GM18520 (cell line): ENCODE measurements around the gene AHSP.
"Not testable (repeated sequence)": the region's sequence is repeated elsewhere in the genome, so short reads cannot be mapped to it uniquely, and the experiment has no call there.

Experiments
- ATAC-seq: cut with Tn5 transposase; IDR thresholded peaks from one replicate; pipeline ENCODE4 v1.9.1; 2021; ENCODE audit not compliant: unreplicated experiment

AHSP gene

DNA sequence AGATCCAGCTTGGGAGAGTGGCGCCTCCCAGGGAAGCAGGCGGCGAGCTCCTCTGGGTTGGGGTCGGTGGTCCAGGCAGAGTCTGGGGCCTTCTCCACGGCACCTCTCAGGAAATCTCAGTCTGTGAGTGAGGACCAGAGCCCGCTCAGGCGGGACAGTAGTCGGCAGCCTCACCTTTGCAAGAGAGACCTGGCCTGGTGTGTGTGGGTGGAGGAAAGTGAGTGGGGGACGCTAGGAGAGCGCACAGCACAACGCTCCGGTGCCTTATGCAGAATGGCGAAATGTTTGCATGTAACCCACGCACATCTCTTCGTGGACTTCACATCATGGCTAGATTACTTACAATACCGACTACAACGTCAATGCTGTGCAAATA lies 2.2 kb downstream of the AHSP start:
- no peak for ATAC-seq

DNA sequence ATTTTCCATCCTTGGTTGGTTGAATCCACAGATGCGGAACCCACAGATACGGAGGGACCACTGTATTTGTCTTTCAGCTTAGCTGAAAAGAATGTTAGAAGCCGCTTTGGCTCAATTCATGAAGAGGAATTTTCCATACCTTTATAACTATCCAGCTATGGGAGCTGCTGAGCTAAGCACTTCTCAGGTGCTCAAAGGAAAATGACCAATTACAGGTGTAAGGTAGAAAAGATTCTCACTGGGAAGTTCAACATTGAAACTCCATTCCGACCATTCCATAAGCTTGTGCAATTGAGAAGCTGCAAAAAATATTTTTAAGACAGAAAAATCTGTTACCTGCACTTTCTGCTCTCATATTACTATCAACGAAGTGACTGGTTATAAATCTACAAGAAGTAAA lies 2.7 kb downstream of the AHSP start:
- no peak for ATAC-seq

DNA sequence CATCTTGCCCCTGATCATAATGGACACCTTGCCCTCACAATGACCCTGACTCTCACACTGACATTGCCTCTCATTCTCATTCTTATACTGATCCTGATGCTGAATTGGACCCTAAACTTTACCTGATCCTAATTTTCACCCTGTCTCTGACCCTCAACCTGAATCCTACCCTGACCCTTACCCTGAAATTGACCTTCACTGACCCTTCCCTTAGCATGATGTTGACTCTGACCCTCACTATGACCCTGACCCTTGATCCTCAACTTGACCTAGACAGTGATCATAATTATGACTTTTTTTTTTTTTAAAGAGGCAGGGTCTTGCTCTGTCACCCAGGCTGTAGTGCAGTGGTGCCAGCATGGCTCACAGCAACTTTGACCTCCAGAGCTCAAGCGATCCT lies 3.4 kb downstream of the AHSP start:
- no peak for ATAC-seq

DNA sequence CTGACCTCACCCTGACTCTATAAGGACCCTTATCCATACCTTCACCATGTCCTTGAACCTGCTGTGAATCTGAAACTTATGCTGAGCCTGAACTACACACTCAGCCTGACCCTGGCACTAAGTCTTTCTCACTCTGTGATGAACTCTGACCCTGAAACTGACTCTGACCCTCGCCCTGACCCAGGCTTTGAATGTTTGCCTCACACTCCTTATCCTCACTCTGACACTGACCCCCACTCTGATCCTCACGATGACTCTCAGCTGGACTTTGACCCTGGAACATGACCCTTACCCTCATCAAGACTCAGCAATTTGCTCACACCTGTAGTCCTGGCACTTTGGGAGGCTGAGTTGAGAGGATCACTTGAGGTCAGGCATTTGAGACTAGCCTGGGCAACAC lies 4.4 kb downstream of the AHSP start:
- ATAC-seq = no peak

GRCh38 chr16:31532896-31533295 lies 5.2 kb downstream of the AHSP start:
- ATAC-seq = no peak

- no peak for ATAC-seq
Observed at GRCh38 chr16:31535737-31536136, 8.0 kb downstream of the AHSP start.

- ATAC-seq = no peak
Observed at GRCh38 chr16:31536804-31537361, 9.2 kb downstream of the AHSP start.

DNA sequence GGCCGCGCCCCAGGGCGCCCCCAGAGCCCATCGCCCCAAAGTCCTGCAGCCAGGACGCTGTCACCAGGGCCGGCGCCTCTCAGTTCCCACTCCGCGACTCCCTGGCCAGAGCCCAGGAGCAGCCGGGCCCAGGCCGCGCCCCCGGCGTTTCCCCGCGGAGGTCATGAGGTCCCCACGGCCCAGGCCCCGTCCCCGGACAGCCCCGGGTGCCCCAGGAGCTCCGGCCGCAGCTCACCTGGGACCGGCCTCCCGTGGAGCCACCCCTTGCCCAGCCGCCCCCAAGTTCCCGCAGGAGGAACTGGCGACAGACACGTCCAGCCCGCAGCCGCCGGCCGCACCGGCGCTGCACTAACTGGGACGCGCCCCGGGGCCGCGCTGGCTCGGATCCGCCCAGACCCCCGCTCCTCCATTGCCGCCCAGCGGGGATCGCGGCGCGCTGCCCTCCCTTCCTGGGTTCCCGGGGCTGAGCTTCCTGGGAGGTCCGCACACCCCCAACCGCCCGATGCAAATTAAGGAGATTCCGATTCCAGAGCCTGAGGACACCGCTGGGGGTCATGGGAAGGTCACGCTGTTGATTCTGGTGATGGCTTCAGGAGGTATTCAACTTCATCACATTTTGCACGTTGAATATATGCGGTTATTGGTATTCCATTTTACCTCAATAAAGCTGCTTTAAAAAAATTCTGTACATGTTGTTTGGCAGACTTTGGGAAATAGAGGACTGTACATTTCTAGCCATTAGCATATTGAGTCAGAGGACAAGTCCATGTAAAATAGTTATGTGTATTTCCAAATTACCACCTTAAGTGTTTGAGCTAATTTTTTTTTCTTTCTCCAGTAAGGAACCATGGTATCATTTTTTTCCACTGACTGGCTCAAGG lies 9.9 kb downstream of the AHSP start:
- ATAC-seq = no peak

- ATAC-seq = not testable (repeated sequence)
Observed at GRCh38 chr16:31538243-31538598, 10.5 kb downstream of the AHSP start.

GRCh38 chr16:31539762-31540161 lies 12.1 kb downstream of the AHSP start:
- ATAC-seq = not testable (repeated sequence)

DNA sequence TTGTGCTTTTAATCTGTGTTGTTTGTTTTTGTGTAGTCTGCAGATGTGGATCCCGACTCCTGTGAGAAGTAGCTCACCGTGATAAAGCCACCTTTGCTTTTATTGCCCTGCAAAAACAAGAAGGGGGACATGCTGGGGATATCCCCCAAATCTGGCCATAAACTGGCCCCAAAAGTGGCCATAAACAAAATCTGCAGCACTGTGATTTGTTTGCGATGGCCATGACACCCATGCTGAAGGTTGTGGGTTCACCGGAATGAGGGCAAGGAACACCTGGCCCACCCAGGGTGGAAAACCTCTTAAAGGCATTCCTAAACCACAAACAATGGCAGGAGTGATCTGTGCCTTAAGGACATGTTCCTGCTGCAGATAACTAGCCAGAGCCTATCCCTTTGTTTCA lies 15.1 kb downstream of the AHSP start:
- no peak for ATAC-seq

DNA sequence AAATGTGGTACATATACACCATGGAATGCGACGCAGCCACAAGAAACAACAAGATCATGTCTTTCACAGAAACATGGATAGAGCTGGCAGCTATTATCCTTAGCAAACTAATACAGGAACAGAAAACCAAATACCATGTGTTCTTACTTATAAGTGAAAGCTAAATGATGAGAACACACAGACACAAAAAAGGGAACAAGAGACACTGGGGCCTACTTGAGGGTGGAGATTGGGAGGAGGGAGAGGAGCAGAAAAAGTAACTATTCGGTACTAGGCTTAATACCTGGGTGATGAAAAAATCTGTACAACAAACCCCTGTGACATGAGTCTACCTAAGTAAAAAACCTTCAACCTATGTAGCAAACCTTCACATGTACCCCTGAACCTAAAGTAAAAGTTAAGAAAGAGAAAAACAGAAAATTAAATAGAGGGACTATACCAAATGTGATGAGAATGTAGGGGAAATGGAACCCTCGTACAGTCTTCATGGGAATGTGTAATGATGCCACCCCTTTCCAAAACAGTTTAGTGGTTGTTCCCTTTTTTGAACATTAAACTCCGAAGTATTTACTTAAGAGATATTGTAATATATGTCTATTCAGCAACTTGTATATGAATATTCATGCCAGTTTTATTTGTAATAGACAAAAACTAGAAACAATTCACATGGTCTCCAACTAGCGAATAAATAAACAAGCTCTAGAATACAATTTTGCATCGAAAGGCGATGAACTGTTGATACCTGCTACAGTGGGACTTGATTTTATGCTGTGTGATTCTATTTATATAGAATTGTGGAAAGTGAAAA lies 33.9 kb downstream of the AHSP start:
- ATAC-seq = no peak

GRCh38 chr16:31568577-31569359 lies 41.1 kb downstream of the AHSP start:
- no peak for ATAC-seq

DNA sequence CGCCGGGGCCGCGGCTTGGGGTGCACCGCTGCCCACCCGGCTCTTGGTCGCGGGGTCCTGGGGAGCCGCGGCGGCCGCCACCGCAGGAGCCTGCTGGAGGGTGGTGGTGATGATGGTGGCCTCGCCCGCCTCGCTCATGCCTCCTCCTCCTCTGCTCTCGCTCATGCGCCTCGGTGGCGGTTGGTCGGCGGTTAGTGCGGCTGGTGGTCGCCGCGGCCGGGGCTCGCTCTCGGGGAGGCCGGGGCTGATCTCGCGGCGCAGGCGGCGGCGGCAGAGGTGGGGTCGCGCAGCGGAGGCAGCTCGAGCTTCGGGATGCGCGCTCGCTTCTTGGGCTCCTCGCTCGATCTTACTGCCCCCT lies 41.6 kb downstream of the AHSP start:
- no peak for ATAC-seq

DNA sequence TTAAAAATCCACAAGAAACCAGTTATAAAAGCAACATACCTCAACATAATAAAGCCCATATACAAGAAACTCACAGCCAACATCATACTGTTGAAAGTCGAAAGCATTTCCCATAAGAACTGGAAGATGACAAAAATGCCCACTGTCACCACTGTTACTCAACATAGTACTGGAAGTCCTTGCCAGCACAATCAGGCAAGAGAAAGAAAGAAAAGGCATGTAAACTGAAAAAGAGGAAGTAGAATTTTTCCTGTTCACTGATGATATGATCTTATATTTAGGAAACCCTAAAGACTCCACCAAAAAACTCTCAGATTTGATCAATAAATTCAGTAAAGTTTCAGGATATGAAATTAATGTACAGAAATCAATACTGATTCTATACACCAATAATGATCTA lies 45.1 kb downstream of the AHSP start:
- ATAC-seq = no peak

DNA sequence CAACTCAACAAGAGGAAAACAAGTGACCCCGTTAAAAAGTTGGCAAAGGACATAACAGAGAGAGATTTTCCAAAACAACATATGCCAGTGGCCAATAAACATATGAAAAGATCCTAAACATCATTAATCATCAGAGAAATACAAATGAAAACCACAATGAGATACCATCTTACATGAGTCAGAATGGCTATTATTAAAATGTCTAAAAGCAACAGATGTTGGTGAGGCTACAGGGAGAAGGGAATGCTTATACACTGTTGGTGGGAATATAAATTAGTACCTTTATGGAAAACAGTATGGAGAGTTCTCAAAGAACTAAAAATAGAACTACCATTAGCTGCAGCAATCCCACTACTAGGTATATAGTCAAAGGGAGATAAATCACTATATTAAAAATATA lies 46.5 kb downstream of the AHSP start:
- not testable (repeated sequence) for ATAC-seq

GRCh38 chr16:31577411-31577810 lies 49.7 kb downstream of the AHSP start:
- no peak for ATAC-seq
